Measurements from ENCODE around the gene ZMAT1.
A peak's percentile ranks its signal among the peaks of the same experiment; 100 is the strongest.
"Not testable (repeated sequence)": the region's sequence is repeated elsewhere in the genome, so short reads cannot be mapped to it uniquely, and the experiment has no call there.

The ZMAT1 gene

DNA sequence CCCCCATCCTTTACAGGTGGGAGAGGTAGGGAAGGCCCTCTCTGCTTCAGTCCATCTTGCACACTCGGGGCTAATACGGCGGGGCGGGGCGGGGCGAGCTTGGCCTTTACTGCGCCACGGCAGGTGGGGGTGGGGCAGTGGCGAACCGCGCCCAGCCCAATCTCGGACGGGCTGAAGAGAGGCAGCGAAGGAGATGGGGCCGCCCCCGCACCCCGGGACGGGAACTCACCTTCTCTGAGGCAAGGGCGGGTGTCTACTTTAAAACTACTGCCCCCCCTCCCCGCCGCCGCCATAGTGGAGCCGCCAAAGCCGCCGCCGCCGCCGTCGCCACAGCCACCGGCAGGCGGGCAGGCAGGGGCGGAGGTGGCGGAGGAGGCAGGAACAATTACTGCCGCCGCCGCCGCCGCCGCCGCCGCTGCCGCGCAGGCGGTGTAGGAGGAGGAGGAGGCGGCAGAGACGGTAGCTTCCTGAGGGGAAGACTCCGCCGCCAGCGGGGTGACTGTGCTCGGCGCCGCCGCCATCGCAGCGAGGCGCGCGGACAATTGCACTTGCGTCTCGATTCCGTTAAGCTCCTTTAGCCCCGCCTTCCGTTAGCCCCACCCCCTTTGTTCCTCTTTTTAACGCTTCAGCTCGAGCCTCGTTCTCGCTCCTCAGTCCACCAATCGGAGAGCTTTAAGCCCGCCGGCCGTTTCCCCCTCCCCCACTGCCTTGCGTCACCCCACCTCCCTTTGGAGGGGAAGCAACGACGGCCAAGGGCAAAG lies at the start of gene ZMAT1:
Gene ZMAT1, minus strand, starts transcription at position 540 of the 761 bp plus-strand sequence. Its CDS starts 19 bp downstream, at position 521.
- peak; percentile 86 for DNase-seq (ENCODE audit: low read depth)

DNA sequence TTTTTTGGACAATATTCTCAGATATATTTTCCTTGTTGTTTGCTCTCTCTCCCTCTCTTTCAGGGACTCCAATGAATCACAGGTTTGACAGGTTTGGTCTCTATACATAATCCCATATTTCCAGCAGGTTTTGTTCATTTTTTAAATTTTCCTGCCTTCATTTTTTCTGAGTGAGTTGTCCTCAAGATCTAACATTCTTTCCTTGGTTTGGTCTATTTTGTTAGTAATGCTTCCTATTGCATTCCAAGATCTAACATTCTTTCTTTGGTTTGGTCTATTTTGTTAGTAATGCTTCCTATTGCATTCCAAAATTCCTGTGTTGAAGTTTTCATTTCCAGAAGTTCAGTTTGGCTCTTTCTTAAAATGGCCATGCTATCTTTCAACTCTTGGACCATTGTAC lies 45.3 kb upstream of the ZMAT1 start:
- no peak for DNase-seq (ENCODE audit: low read depth)

DNA sequence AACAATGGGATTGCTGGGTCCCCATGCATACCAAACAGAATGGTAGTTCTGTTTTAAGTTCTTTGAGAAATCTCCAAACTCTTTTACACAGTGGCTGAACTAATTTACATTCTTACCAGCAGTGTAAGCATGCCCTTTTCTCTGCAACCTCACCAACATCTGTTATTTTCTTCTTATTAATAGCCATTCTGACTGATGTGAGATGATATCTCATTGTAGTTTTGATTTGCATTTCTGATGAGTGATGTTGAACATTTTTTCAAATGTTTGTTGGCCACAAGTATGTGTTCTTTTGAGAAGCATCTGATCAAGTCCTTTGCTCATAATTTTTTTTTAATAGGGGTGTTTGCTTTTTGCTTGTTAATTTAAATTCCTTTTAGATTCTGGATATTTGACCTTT lies 41.2 kb upstream of the ZMAT1 start:
- DNase-seq (ENCODE audit: low read depth) = no peak

DNA sequence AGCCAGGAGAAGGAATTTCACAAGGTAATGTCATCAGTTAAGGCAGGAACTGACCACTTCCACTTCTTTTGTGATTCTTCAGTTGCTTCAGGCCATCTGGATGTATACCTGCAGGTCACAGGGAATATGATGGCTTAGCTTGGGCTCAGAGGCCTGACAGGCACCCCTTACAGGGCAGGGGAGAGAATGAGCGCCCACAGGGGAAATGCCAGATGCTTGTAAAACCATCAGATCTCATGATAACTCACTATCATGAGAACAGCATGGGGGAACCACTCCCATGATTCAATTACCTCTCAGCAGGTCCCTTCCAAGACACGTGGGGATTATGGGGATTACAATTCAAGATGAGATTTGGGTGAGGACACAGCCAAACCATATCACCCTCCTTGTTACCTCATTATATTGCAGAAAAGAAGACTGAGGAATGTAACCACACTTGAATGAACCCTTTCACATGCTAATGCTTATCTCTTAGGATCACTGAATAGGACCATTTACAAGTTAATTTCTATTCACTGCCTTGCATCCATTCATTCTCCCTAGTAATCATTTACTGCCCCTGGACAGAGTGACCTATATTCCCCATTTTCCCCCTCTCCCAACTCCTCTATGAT lies 33.2 kb upstream of the ZMAT1 start:
- not testable (repeated sequence) for DNase-seq (ENCODE audit: low read depth)

DNA sequence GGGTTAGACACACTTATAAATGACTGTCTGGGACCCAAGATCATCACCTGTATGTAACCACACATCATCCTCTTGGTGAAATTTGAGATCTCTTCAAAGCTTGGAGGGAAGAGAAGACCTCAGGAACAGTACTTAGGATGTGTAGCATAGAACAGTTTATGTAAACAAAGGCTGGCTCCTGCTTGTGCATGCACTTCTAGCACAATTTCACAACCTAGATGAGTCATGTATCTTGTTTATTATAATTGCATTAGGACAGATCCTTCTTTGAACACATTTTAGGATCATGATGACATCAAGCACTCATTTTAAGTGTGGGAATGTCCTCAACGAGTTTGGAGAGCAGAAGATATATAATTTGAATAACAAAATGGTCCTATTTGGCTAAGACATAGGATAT lies 26.3 kb upstream of the ZMAT1 start:
- DNase-seq (ENCODE audit: low read depth) = no peak

DNA sequence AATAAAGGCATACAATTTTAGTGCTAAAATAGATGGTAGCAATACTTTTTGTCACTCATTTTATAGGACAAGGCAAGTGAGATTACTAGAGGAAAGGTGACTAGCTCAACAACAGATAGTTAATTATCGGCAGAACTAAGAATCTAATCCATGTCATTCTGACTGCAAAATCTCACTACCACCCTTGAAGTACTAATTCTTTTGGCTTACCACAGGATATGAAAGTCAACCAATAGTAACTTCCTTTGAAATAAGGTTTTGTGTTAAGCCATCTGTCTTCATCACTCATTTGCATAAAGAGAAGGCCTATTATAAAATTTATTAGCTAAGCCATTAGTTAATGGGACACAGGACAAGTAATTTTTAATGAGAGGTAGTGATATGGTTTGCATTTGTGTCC lies 25.3 kb upstream of the ZMAT1 start:
- no peak for DNase-seq (ENCODE audit: low read depth)

DNA sequence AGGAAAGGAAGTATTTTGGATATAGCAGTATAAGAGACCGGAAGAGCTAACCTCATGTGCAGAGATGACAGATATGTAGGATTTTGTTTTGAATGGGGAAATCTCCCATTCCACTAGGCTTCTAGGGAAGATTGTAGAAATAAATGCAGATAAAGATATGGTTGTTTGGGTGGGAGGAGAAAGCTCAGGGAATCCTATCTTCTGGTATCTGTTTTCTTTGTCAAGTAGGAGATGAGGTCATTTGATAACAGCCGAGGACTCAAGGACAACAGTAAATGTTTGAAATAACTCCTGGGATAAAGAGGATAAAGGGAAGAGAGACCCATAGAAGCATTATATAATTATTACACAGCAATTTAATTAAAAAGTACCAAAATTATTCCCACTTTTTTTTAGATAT lies 24.7 kb upstream of the ZMAT1 start:
- DNase-seq (ENCODE audit: low read depth) = no peak

DNA sequence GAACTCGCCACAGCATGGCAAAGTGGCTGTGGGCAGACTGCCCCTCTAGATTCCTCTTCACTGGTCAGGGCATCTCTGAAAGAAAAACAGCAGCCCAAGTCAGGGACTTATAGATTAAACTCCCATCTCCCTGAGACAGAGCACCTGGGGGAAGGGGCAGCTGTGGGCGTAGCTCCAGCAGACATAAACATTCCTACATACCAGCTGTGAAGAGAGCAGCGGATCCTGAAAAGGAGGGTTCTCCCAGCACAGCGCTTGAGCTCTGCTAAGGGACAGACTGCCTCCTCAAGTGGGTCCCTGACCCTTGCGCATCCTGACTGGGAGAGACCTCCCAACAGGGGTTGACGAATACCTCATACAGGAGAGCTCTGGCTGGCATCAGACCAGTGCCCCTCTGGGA lies 18.8 kb upstream of the ZMAT1 start:
- DNase-seq (ENCODE audit: low read depth) = no peak

DNA sequence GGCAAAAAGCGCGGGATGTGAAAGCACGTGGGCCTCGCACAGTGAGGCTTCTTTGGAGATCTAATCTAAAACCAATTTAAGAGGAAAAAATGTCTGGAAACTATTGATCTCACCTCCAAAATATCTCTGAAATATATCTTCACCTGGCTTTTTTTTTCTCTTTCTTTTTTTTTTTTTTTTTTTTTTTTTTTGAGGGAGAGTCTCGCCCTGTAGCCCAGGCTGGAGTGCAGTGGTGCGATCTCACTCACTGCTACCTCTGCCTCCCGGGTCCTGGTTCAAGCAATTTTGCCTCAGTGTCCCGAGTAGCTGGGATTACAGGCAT lies 383 bp upstream of the ZMAT1 start:
- DNase-seq (ENCODE audit: low read depth) = no peak

DNA sequence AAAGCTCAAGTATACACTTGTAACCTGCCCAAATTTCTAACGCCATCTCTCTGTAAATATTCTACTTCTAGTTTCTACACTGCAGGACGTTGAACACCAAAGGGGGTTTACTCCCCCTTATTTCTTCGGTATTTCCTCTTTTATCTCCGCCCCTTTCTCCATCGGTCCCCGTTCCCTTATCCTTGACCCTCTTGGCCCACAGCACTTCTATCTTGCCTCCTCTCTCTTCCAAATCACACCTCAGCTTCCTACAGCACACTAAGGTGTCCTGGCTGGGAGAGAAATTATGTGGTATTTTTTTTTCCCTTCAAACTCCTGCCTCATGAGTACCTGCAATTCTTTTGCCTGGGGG lies 715 bp downstream of the ZMAT1 start:
- no peak for DNase-seq (ENCODE audit: low read depth)

DNA sequence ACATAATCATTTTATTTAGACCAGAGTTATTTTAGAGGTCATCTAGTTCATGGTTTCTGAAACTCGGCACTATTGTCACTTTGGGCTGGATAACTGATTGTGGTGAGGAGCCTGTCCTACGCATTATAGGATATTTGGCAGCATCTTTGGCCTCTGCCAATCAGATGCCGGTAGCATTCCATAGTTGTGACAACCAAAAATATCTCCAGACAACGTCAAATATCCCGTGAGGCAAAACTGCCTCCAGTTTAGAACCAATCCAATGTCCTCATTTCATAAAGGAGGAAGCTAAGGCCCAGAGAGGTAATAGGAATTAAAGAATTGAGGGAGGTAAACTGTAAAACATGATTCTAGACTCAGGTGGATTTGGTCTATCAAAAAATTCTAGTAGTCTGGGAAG lies 6.1 kb downstream of the ZMAT1 start:
- no peak for DNase-seq (ENCODE audit: low read depth)

DNA sequence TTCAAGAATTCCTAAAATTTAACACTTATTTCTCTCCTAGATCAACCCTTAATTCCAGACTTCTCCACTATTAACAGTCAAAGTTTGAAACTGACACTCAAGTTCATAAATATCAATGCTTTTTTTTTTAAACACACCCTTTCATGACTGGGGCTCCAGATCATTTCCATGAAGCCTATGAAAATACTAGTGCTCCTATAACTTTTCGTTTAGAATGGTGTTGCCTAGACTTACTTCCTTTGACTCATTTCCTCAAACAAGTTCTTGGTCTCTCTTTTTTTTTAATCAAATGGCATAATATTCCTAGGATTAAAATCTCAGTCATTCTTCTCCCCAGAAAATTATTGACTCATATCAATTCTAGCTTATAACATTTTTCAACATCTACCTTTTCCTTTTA lies 13.1 kb downstream of the ZMAT1 start:
- no peak for DNase-seq (ENCODE audit: low read depth)

DNA sequence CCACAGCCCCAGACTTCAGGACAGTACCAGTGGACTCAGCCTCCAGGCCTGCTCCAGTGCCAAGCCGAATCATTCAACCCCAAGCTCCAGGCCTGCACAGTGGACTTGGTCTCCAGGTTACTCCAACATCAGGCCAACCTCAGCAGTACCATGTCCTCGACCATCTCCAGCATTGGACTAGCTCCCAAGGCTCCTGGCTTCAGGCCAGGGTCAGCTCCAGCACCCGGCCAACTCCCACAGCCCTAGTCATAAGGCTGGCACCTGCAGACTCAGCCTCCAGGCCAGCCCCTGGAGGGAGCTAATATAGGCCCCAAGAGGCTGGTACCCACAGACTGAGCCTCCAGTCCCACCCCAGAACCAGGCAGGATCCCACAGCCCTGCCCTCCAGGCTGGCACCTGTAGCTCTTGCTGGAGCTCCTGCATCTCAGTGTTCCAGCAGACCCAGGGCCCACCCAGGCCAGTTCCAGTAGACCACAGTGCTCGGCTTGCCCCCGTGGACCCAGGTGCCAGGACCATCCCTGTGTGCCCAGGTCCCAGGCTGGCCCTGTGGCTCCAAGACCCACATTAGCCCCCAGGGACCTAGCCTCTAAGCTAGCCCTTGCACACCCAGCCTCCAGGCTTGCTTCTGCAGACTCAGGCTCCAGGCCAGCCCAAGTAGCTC lies 25.6 kb downstream of the ZMAT1 start:
- no peak for DNase-seq (ENCODE audit: low read depth)

DNA sequence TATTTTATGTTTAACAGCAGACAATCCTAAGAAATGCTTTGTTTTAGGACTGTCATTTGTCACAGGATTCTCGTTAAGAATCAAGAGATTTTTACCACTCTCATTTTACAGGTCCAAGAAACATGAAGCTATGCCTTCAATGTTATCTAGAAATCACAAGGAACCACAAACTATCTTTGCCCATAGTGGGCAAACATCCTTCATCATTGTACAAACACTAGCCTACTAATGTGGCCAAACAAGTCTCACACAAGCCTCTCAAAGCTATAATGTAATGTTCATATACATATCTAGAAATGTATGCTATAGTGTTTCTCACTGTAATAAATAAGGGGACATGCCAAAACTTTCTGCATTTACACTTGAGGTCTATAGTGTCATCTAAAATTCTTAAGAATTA lies 26.8 kb downstream of the ZMAT1 start:
- DNase-seq (ENCODE audit: low read depth) = no peak
